Measurements from ENCODE around the gene GRK1. TPM values are rescaled to one million over a fixed set of nuclear protein-coding genes. Genes with fewer than 3 reads are reported as not detected.

Gene GRK1
- total and polyA plus RNA-seq, 2 experiments from 2014 or later, result not detected

GRCh38 chr13:113746143-113746525 is 79.1 kb downstream of the GRK1 start:
- Histone ChIP-seq H2AFZ (no peak overlapping the region), H3K36me3 (ENCODE audit: low read depth) (no peaks in the 10 kb centered on the region), H3F3A (ENCODE audit: insufficient read depth) (peaks cover 10% of the 10 kb centered on the region; the same call in 1 of the 2 replicates), H3K27ac (no peak overlapping the region), H3K4me1 (ENCODE audit: insufficient read depth) (no peaks in the 10 kb centered on the region), H3K4me3 (no peak overlapping the region), H3K4me2 (ENCODE audit: unreplicated experiment) (no peak overlapping the region), H3K9ac (no peak overlapping the region), H3K27me3 (replicated peaks; ENCODE audit: insufficient read depth) (no peaks in the 10 kb centered on the region; the same call in 1 of the 2 replicates), H4K20me1 (ENCODE audit: insufficient read depth) (no peaks in the 10 kb centered on the region), H3K9me2 (ENCODE audit: insufficient read depth) (no peaks in the 10 kb centered on the region), H3K9me3 (ENCODE audit: low read depth) (no peaks in the 10 kb centered on the region), H3K79me2 (ENCODE audit: insufficient read depth) (no peaks in the 10 kb centered on the region)
- in situ Hi-C loops (cut with MboI), result no loop called here
- TF ChIP-seq EZH2 (IDR thresholded peaks at IDR 0.05; ENCODE audit: insufficient read depth, poor library complexity, severe bottlenecking) (no peak), EZH2phosphoT487 (IDR thresholded peaks at IDR 0.05; ENCODE audit: insufficient read depth, low read depth) (no peak)
- DNase-seq, result no peak
- WGBS, 2 experiments (ENCODE audit: low coverage in 1 of 2, low lambda C conversion rate in 2 of 2, missing lambda C conversion rate in 2 of 2), result 96 to 97% methylated on average over 5 of the region's 5 CpGs

GRCh38 chr13:113746671-113747070 is 79.7 kb downstream of the GRK1 start:
- no peaks in the 10 kb centered on the region for H3K9me3 ChIP-seq (ENCODE audit: low read depth)
- H3K4me2 ChIP-seq (ENCODE audit: unreplicated experiment), result no peak overlapping the region
- 85 to 87% methylated on average over 11 to 12 of the region's 12 CpGs for WGBS, 2 experiments (ENCODE audit: low coverage in 1 of 2, low lambda C conversion rate in 2 of 2, missing lambda C conversion rate in 2 of 2)
- no peaks in the 10 kb centered on the region for H3K79me2 ChIP-seq (ENCODE audit: insufficient read depth)
- in situ Hi-C loops (cut with MboI), result no loop called here
- no peak for DNase-seq
- H3K4me3 ChIP-seq, result no peak overlapping the region
- no peaks in the 10 kb centered on the region for H4K20me1 ChIP-seq (ENCODE audit: insufficient read depth)
- H3K27me3 ChIP-seq (replicated peaks; ENCODE audit: insufficient read depth), result no peaks in the 10 kb centered on the region; the same call in 1 of the 2 replicates
- H3K9ac ChIP-seq, result no peak overlapping the region
- peaks cover 9% of the 10 kb centered on the region; the same call in 1 of the 2 replicates for H3F3A ChIP-seq (ENCODE audit: insufficient read depth)
- no peak overlapping the region for H2AFZ ChIP-seq
- H3K27ac ChIP-seq, result no peak overlapping the region
- no peaks in the 10 kb centered on the region for H3K36me3 ChIP-seq (ENCODE audit: low read depth)
- TF ChIP-seq EZH2phosphoT487 (IDR thresholded peaks at IDR 0.05; ENCODE audit: insufficient read depth, low read depth) (no peak), EZH2 (IDR thresholded peaks at IDR 0.05; ENCODE audit: insufficient read depth, poor library complexity, severe bottlenecking) (no peak)
- H3K4me1 ChIP-seq (ENCODE audit: insufficient read depth), result no peaks in the 10 kb centered on the region
- H3K9me2 ChIP-seq (ENCODE audit: insufficient read depth), result no peaks in the 10 kb centered on the region

- no peaks in the 10 kb centered on the region for H4K20me1 ChIP-seq (ENCODE audit: insufficient read depth)
- H3K4me3 ChIP-seq, result no peak overlapping the region
- in situ Hi-C loops (cut with MboI), result no loop called here
- no peak overlapping the region for H3K4me2 ChIP-seq (ENCODE audit: unreplicated experiment)
- no peaks in the 10 kb centered on the region for H3K4me1 ChIP-seq (ENCODE audit: insufficient read depth)
- H3K9ac ChIP-seq, result no peak overlapping the region
- H3K27me3 ChIP-seq (replicated peaks; ENCODE audit: insufficient read depth), result no peaks in the 10 kb centered on the region
- peaks cover 7% of the 10 kb centered on the region; the same call in 1 of the 2 replicates for H3F3A ChIP-seq (ENCODE audit: insufficient read depth)
- DNase-seq, result no peak
- no peak overlapping the region for H3K27ac ChIP-seq
- no peak overlapping the region for H2AFZ ChIP-seq
- H3K36me3 ChIP-seq (ENCODE audit: low read depth), result no peaks in the 10 kb centered on the region
- H3K9me2 ChIP-seq (ENCODE audit: insufficient read depth), result no peaks in the 10 kb centered on the region
- H3K79me2 ChIP-seq (ENCODE audit: insufficient read depth), result no peaks in the 10 kb centered on the region
- no peak for TF ChIP-seq EZH2phosphoT487 (IDR thresholded peaks at IDR 0.05; ENCODE audit: insufficient read depth, low read depth)
- no peak for TF ChIP-seq EZH2 (IDR thresholded peaks at IDR 0.05; ENCODE audit: insufficient read depth, poor library complexity, severe bottlenecking)
- H3K9me3 ChIP-seq (ENCODE audit: low read depth), result no peaks in the 10 kb centered on the region
- 81 to 85% methylated on average over 25 of the region's 25 CpGs for WGBS, 2 experiments (ENCODE audit: low coverage in 1 of 2, low lambda C conversion rate in 2 of 2, missing lambda C conversion rate in 2 of 2)
Measured at GRCh38 chr13:113747291-113747833, 80.3 kb downstream of the GRK1 start.

GRCh38 chr13:113748101-113748861 is 81.3 kb downstream of the GRK1 start:
- no peaks in the 10 kb centered on the region for H3K36me3 ChIP-seq (ENCODE audit: low read depth)
- H3K9me3 ChIP-seq (ENCODE audit: low read depth), result no peaks in the 10 kb centered on the region
- 76 to 78% methylated on average over 23 to 25 of the region's 25 CpGs for WGBS, 2 experiments (ENCODE audit: low coverage in 1 of 2, low lambda C conversion rate in 2 of 2, missing lambda C conversion rate in 2 of 2)
- in situ Hi-C loops (cut with MboI), result no loop called here
- no peak overlapping the region for H2AFZ ChIP-seq
- H3K4me1 ChIP-seq (ENCODE audit: insufficient read depth), result no peaks in the 10 kb centered on the region
- no peak overlapping the region for H3K9ac ChIP-seq
- no peaks in the 10 kb centered on the region for H3K79me2 ChIP-seq (ENCODE audit: insufficient read depth)
- peaks cover 7% of the 10 kb centered on the region; the same call in 1 of the 2 replicates for H3F3A ChIP-seq (ENCODE audit: insufficient read depth)
- H3K9me2 ChIP-seq (ENCODE audit: insufficient read depth), result no peaks in the 10 kb centered on the region
- H3K4me2 ChIP-seq (ENCODE audit: unreplicated experiment), result no peak overlapping the region
- no peak overlapping the region for H3K27ac ChIP-seq
- H3K4me3 ChIP-seq, result no peak overlapping the region
- H3K27me3 ChIP-seq (replicated peaks; ENCODE audit: insufficient read depth), result no peaks in the 10 kb centered on the region
- no peaks in the 10 kb centered on the region for H4K20me1 ChIP-seq (ENCODE audit: insufficient read depth)
- no peak for DNase-seq
- TF ChIP-seq EZH2phosphoT487 (IDR thresholded peaks at IDR 0.05; ENCODE audit: insufficient read depth, low read depth), result no peak
- no peak for TF ChIP-seq EZH2 (IDR thresholded peaks at IDR 0.05; ENCODE audit: insufficient read depth, poor library complexity, severe bottlenecking)
